C1 segment of cervical spinal cord (tissue), 14 donors: ENCODE results near the gene ASIC4.

Experiments used
- DNase-seq, 14 donors: peaks; one replicate each; lab custom pipeline; 2025; lab: John Stamatoyannopoulos, UW

Gene ASIC4

GRCh38 chr2:219549619-219550018 is 35.3 kb downstream of the ASIC4 start:
- DNase-seq, result no peak

GRCh38 chr2:219551441-219552381 is 37.4 kb downstream of the ASIC4 start:
- peak in 2 of 14 donors; percentile 24 to 31 for DNase-seq

GRCh38 chr2:219552382-219553167 is 38.3 kb downstream of the ASIC4 start:
- DNase-seq, result peak; percentile 13 to 92 (median 80)

- DNase-seq, result no peak
Observed at GRCh38 chr2:219553168-219553417, 38.8 kb downstream of the ASIC4 start.

- DNase-seq, result no peak
Observed at GRCh38 chr2:219553463-219553963, 39.2 kb downstream of the ASIC4 start.

- no peak for DNase-seq
Observed at GRCh38 chr2:219554350-219554749, 40.1 kb downstream of the ASIC4 start.

GRCh38 chr2:219555956-219556355 is 41.7 kb downstream of the ASIC4 start:
- DNase-seq, result no peak

- DNase-seq, result no peak
Observed at GRCh38 chr2:219556413-219556812, 42.1 kb downstream of the ASIC4 start.

- no peak for DNase-seq
Observed at GRCh38 chr2:219557320-219557719, 43.0 kb downstream of the ASIC4 start.

GRCh38 chr2:219557791-219558785 is 43.8 kb downstream of the ASIC4 start:
- no peak for DNase-seq

GRCh38 chr2:219559156-219559915 is 45.1 kb downstream of the ASIC4 start:
- no peak for DNase-seq

GRCh38 chr2:219560037-219560892 is 46.0 kb downstream of the ASIC4 start:
- no peak for DNase-seq

- DNase-seq, result no peak
Observed at GRCh38 chr2:219560893-219561178, 46.6 kb downstream of the ASIC4 start.

- DNase-seq, result no peak
Observed at GRCh38 chr2:219561179-219562048, 47.1 kb downstream of the ASIC4 start.

- DNase-seq, result no peak
Observed at GRCh38 chr2:219562049-219563020, 48.1 kb downstream of the ASIC4 start.

GRCh38 chr2:219563271-219563928 is 49.1 kb downstream of the ASIC4 start:
- no peak for DNase-seq
